HG02852 (cell line): ENCODE measurements around the gene PROM1.

Experiments
- ATAC-seq: cut with Tn5 transposase; IDR thresholded peaks from one replicate; pipeline ENCODE4 v1.9.1; 2021; ENCODE audit warnings: mild to moderate bottlenecking, moderate library complexity; ENCODE audit not compliant: unreplicated experiment

PROM1 gene

DNA sequence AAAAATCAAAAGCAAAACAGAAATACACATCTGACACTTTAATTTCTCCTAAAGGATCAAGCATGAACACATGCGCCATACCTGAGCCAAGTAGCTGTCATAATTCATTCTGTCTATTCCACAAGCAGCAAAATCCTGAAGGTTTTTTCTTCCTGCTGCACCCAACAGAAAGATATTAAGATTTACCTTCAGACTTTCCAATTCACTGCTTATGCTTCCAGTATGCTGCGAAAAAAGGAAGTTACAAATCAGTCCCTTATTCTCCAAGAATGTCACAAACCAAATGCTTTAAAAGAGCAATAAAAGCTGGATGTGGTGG, 91.7 kb downstream of the PROM1 start:
- ATAC-seq: no peak

DNA sequence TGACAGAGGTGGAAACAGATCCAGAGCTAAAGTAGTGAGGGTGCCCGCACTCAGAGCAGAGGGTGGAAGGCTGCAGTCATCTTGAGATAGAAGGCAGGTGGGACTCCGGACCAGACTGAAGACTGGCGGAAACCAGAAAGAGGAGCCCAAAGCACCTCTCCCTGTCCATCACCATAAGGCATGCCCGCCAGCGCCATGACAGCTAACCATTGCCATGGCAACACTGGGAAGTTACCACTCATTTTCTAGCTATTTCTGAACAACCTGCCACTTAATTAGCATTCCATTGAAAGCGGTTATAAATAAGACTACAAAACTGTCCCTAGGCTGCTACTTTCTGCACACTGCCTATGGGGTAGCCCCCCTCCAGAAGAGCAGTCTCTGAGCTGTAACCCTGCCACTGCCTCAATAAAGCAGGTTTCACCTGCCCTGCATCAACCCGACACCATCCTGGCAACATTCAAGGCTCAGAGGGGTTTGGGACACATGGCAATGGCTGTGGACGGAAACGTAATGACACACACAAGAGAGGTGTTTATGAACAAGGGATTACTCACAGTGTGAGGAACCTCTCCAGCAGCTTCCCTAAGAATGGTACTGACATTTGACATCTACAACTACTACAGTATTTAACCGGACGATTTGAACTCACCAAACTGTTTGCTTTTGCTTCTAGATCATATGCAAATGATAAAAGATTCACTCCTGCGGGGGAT, 93.1 kb downstream of the PROM1 start:
- no peak for ATAC-seq

DNA sequence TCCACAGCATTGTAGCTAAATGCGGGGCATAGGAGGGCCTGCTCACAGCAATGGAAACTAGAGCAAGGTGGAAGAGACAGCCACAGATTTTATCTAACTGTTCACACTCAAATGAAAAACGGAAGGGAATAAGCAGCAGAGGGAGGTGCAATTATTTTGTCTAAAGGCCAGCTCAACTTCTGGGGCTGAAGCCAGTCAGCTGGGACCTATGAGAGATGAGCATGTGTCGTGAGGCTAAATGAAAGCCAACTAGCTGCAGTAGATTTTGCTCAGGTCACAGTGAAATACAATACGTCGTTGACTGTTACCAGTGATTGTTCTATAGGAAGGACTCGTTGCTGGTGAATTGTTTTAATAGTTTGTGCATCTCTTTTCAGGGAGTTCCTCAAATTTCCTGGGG, 94.4 kb downstream of the PROM1 start:
- ATAC-seq: no peak

DNA sequence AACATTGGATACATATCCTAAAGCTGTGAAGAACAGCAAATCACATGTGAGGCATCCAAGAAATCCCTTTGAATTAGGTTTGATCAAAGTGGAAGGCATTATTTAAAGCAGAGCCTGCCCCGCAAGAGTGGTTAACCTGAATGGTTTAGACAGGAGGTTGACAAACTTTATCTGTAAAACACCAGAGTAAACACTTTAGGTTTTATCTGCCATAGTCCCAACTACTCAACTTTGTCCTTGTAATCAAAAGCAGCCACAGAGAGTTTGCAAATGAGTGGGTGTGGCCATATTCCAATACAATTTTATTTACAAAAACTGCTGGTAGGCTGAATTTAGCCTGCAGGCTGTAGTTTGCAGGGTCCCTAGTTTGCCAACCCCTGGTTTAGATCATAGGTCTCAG, 95.6 kb downstream of the PROM1 start:
- ATAC-seq: no peak

DNA sequence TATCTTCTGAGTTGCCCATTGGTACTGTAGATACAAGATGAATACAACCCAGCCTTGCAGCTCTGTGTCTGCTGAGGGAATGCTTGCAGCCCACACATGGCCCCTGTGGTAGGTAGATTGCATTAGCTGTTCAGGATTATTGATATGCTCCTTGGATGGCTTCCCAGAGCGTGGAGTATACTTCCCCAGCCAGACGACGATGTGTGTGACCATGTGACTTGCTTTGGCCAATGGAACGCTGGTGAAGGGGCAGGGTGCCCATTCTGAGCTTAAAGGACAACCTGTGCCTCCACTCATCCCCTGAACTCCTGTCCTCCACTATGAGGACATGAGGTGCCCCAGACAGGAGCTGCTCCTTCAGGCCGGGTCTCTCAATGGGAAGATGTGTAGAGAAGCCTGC, 96.9 kb downstream of the PROM1 start:
- ATAC-seq: no peak

DNA sequence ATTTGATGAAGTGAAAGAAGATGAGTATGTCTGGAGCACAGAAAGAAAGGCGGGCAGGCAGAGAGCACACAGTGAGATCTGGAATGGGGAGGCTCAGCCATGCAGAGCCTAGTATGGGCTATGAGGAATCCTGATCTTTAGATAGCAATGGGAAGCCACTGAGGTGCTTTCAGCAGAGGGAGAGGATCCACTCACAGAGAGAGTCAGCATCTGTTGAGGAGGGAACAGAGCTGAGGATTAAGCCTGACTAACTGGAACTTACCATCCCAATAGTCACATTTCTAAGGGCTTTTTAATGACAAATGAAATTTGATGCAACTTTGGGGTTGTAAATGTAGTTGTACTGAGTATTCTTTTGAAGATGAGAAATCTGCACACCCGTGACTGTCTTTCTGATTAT, 100.2 kb downstream of the PROM1 start:
- no peak for ATAC-seq

DNA sequence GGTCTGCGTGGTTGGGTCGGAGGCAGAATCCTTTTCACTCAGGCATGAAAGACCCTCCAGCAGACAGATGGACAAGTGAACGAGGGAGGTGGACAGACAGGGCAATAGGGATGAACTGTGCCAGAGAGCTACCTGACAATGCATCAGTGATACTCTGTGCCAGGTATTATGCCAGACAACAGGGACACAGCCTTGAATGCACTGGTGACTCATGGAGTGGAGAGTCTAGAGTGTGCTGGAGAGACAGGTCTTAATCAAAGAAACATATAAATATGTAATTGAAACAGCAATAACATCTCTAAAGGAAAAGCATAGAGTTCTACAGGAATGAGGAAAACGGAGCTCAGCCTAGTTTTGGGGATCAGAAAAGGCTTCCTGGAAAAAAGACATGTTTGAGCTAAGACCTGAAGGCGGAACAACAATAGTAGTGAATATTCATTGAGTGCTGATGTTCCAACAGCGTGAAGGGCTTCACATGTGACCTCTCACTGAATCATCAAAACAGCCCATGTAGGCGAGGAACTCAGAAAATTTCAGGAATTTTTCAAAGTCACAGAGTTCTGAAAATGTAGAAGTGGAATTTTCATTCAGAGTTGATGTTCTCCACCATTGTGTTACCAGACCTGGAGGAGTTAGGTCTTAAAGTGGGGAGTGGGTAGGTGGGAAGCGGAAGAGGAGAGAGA, 100.8 kb downstream of the PROM1 start:
- ATAC-seq: no peak

DNA sequence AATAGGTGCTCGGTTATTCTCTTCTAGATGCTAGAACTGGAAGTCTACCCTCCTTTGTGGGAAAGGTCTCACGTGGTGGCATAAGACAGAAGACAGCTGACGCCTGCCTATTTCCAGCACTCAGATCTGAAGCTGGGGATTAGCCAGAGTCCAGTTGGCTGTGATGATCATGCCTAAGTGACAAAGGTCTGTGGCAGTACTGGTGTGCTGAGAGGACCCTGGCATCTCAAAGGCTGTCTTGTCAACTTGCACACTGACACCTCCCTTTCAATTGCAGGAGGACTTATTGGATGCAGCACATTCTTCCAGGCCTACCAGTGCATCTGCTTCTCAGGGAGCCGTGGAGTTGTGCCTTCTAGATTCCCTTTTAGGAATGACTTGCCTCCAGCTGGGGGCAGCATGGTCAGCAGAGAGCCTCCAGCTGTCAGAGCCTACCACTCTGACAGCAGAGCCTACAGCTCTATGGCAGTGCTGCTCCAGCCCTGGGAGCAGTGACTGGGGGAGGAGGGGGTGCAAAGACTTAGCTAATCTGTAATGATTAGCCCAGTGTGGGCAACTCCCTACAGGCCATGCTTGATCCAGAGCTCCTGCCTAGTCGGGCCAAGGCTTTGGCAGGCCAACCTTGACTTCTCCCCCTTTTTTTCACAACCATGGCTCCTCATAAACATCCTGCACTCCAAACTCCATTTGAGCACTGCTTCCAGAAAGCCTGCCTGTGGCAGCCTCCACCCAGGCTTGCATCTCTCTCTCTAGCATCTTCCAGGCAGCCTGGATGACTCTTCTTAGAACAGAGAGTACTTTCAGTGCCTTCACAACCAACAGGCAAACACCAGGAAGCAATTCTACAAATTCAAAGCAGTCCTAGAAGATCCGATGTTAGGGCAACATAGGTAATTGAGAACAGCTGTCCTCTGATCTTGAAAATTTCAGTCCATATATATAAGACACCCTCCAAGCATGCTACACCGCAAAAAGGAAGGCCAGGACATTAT, 107.1 kb downstream of the PROM1 start:
- ATAC-seq: no peak

DNA sequence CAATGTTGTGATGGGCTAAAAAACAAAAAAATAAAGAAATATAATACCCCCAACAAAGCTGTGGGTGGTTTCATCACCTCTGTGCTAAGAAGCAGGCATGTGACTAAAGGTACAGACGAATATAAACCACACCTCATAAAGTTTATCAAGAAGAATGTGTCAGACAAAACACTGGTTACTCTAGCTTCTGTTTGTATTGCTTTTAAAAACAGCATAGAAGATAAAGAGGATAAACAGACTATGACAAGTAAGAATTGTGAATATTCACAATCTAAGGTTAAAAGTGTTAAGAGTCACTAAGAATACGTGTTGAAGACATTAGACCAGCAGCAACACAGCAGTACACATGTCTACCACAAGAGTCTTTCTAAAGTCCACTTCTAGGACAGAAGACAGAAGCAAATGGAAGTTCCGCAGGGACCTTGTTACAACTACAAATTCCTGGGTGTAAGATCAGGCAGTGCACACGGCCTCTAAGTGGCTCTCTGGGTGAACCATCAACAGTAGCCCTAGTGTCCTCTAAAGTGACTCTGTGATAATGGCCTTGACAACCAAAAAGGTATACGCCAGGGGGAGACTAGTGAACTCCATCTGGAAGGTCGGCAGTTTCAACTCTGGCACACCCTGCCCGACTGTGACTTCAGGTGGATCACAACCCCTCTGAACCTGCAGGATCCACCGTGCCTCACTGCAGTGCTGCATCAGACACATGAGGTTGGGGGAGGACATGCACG, 112.6 kb downstream of the PROM1 start:
- no peak for ATAC-seq

DNA sequence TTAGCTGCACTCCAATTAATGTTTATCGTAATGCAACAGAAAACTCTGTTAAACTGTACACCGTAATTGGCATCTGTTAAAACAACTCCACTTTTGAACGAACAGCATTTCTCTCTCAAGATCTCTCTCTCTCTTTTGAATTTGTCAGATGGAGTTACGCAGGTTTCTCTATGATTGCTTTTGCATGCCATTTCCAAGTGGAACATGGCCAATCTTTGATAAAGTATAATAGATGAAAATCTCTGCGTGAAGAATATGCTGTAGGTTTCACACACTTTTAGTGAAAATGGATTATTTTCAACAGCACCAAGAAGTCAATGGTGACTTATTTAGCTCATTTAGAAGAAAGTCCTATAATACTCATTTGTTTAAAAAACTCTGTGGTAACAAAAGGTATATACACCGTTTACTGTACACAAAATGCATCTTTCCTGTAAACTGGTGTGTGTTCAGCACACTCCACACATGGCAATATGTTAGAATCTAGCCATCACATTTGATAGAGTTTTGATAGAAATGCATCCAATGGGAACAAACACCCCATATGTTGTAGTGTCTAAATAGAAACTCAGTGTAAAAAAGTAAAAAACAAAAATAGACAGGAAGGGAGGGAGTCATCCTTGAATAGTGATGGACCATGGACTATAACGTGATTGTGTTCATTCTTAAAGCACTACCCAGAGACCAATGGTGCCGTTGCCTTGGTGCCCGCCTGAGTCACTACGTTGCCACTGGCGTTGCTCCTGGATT, 115.1 kb downstream of the PROM1 start:
- no peak for ATAC-seq

DNA sequence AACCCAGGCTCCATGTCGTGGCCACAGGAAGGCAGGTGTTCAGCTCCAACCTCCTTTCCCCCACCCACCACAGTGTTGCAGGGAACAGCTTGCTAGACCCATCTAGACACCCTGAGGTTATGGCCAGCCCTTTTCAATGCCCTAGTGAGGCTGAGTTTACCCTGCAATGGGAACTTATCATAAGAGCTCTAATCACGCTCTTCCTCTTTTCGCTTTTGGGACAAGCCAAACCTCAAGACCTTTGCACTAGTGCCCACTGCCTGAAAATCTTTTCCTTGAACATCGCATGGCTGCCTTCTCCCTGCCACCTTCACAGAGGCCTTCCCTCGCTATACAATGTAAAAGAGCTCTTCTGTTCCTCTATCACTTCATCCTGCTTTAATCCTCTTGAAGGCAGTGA, 118.5 kb downstream of the PROM1 start:
- ATAC-seq: no peak

DNA sequence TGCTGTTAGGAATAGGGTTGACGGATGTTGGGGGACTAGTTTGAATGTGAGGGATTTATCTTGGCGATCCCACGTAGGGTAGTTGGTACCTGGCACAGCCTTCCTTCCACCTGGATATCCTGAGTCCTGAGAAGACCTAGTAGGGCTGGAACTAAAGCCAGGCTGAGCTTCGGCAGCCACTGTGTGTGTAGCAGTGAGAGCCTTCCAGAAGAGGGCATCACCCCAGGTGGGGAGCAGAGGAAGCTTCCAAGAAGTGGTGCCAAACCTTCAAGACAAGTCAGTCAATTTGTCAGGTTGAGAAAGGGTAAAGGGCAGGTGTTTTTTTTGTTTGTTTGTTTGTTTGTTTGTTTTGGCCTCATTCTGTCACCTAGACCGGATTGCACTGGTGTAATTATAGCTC, 119.7 kb downstream of the PROM1 start:
- ATAC-seq: no peak

DNA sequence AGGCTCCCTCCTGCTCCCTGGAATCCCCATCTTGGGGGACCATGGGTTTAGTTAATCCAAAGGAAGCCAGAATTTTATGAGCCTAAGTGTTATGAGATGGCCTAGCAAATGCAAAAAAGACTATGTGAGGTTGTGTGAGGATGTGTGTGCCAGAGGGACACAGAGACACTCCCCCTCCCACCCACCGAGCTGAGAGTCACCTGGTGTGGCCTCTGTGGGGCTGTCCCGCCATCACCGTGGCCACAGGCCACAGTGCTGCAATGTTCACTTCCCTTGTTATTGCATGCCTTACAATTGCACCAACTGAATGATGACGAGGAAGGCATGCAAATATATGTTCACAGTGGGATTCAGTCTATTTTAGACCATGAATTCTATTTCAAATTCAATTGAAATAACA, 120.2 kb downstream of the PROM1 start:
- peak; percentile 84 for ATAC-seq

DNA sequence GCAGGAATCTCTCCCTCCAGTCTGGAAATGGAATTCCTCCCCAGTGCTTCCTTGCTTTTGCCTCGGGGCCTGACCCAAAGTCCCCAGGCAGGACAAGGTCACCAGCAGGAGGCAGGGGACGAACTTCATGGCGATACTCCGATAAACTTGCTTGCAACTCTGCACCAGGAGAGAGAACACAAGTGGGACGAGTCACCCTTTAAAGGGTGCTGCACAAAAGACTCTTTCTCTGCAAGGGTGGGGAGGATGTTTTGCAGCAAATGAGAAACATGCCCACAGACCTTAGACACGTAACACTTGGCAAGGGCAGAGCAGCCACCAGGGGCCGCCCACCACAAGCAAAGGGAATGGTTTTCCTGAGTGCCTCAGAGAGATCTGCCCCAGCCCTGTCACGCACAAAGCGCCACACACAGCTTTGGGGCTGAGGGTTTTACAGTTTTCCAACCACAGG, 120.8 kb downstream of the PROM1 start, which contains the start of gene FGFBP2:
Gene FGFBP2 (minus strand): TSS at position 175 of the 451 bp plus-strand sequence. CDS start 46 bp downstream, at position 129.
- ATAC-seq: peak; percentile 52

DNA sequence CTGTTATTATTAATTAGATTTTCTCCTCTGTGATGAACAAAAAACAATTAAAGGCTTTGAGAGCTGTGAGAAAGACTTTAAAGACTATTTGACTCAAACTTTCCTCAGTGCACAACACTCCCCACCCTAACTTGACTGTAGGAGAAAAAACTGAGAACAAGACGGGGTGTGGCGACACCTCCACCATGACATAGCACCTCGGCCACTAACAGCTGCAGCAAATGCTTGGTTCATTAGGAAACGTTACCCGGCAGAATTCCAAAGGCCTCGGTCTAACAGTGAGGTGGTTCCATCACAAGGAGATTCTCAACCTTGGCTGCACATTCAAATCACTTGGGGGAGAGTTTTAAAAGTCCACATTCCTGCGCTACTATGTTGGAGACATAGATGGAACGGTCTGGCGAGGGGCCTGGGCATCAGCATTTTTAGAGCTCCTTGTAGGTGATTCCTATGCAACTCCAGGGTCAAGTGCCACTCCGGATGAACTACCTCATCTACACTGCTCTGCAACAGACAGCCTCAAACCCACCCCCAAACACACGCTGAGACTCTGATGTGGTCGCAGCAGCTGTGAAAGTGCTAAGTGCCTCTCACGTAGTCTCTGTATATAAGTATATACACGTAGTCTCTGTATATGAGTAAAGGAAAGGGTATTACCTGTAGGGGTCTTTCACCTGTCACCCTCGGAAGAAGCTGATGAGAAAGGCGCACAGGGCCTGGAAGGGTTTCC, 121.9 kb downstream of the PROM1 start:
- ATAC-seq: no peak

DNA sequence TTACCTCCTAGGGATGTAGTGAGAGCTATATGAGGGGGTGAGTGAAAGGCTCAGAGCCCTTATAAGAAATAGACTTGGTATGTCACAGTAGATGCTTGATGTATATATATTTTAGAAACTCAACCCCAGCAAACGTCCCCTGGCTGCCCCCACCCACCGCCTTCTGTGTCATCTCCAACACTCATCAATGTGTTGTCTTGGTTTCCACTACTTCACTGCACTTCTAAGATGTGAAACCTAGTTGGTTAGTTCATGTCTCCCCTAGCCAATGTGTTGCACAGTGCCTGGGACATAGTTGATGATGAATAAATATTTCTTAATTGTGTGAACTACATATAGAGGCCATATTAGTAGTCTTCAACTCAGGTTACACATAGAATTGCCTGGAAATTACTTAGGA, 125.3 kb downstream of the PROM1 start:
- no peak for ATAC-seq

DNA sequence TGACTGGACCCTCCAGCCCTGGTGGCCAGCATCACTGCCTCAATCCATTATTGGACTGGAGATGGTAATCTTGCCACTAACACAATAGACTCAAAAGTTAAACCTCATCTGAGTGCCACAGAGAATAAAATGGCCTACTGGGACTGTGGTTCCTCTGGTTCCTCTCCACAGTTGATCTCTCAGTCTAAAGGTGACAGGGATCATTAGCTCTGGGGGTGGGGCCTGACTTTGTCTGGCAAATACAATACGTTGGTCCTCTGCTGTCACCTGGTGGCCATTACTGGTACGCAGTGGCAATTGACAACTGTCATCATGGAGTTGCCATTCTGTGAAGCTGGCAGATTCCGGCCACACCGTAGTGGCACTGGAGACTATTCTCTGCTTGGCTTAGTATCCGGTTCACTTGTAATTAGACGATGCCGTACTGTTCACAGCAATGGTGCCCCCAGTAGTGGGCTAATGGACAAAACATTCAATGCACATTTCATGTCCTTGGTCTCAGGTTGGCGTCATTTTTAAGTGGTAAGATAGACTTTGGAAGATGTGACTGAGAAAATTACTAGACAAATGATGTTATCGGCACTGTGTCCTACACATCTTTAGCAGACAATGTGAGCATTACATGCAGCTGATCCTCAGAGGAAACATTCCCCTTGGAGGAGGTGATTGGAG, 127.5 kb downstream of the PROM1 start:
- ATAC-seq: peak; percentile 90

DNA sequence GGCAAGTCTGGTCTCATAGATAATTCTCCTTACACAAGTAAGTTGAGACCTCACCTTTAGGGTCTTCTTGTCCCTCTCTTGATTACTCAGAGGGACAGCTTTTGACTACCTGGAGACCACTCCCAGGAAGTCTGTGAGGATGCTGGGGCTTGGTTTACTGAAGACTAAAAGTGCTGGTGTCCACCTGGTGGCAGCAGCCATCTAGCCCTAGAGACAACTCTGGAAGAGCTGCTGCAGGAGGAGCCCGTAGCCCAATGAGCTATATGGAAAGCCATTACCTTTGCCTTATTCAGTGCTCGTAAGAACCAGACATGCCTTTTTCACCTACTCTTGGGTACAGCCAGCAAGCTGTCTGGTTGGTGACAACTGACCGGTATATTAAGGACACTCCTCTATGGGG, 128.2 kb downstream of the PROM1 start:
- no peak for ATAC-seq

DNA sequence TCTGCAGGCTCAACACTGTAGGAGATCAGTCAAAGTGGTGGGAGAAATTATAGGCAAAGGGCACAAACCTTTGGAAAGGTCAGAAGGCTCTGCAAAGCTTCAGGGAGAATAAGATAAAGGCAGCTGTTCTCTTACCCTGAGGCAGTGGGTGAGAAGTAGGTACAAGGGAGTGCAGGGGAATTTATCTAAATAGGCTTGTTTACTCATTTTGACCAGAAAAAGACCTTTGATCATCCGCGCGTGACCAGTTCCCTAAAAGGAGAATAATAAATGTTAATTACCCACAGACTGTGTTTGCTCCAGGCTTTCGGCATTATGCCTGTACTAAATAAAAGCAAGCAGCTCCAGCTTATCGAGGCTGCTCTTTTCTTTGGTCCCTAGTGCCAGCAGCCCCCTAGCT, 130.2 kb downstream of the PROM1 start:
- ATAC-seq: no peak
